Measurements from ENCODE around the gene RELN.

RELN gene

DNA sequence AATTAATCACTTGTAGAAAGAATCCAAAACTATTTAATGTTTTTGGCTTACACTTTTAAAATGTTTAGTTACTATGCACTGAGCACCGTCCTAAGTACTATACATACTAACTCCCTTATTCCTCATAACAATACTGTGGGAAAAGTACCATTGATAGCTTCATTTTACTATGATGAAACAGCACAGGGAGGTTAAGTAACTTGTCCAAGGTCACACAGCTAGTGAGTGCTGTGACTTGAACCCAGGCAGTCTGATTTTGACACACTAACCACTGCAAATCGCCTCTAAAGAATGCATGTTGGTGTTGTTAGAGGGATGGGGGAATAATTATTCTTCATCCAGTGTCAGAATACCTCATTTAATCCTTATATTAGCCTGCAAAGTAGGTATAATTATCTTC is 1.9 kb upstream of the RELN start:
- TF ChIP-seq, protein P1, sequence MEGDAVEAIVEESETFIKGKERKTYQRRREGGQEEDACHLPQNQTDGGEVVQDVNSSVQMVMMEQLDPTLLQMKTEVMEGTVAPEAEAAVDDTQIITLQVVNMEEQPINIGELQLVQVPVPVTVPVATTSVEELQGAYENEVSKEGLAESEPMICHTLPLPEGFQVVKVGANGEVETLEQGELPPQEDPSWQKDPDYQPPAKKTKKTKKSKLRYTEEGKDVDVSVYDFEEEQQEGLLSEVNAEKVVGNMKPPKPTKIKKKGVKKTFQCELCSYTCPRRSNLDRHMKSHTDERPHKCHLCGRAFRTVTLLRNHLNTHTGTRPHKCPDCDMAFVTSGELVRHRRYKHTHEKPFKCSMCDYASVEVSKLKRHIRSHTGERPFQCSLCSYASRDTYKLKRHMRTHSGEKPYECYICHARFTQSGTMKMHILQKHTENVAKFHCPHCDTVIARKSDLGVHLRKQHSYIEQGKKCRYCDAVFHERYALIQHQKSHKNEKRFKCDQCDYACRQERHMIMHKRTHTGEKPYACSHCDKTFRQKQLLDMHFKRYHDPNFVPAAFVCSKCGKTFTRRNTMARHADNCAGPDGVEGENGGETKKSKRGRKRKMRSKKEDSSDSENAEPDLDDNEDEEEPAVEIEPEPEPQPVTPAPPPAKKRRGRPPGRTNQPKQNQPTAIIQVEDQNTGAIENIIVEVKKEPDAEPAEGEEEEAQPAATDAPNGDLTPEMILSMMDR (IDR thresholded peaks at IDR 0.05; ENCODE audit: extremely low read depth, missing control alignments): no peak
- no peak for DNase-seq (ENCODE audit: low spot score)

GRCh38 chr7:103990991-103991390 is 1.5 kb upstream of the RELN start:
- TF ChIP-seq, protein P1 (IDR thresholded peaks at IDR 0.05; ENCODE audit: extremely low read depth, missing control alignments): no peak
- no peak for DNase-seq (ENCODE audit: low spot score)

GRCh38 chr7:103989785-103990767 is 618 bp upstream of the RELN start:
- peak; percentile 41 for DNase-seq (ENCODE audit: low spot score)
- TF ChIP-seq, protein P1 (IDR thresholded peaks at IDR 0.05; ENCODE audit: extremely low read depth, missing control alignments): no peak

DNA sequence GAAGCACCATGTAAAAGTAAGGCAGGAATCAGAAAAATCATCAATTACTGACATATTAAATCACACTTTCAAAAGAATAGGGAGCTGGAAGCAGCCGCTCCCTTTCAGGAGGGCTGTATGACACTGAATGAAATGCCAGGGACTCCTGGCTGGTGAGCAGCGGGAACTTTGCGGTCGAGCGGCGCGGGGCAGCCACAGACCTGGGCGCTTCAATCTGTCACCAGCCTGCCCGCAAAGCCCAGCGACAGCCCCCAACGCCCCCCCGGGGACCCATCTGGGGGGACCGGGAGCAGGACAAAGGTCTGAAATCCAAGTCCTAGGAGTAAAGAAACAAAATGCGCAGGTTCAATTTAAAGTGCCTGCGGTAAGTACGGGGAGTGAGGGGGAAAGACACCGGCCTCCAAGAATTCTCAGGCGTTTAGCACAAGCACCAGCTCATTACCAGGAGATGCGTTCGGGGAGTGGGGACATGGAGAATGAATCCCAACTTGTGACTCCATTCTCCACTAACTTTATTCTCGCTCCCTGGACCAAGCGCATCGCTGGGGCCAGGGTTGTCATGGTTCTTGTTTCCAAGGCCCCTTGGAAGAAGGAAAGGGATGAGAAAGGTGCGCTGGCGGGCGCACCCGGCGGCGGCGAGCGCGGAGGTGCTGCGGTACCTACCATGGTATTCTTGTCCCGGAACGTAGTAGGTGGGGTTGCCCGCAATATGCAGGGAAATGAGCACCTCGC is 824 bp downstream of the RELN start:
- TF ChIP-seq, protein P1 (IDR thresholded peaks at IDR 0.05; ENCODE audit: extremely low read depth, missing control alignments): no peak
- DNase-seq (ENCODE audit: low spot score): peak; percentile 24

GRCh38 chr7:103987451-103987850 is 2.0 kb downstream of the RELN start:
- DNase-seq (ENCODE audit: low spot score): no peak
- TF ChIP-seq, protein P1 (IDR thresholded peaks at IDR 0.05; ENCODE audit: extremely low read depth, missing control alignments): no peak

DNA sequence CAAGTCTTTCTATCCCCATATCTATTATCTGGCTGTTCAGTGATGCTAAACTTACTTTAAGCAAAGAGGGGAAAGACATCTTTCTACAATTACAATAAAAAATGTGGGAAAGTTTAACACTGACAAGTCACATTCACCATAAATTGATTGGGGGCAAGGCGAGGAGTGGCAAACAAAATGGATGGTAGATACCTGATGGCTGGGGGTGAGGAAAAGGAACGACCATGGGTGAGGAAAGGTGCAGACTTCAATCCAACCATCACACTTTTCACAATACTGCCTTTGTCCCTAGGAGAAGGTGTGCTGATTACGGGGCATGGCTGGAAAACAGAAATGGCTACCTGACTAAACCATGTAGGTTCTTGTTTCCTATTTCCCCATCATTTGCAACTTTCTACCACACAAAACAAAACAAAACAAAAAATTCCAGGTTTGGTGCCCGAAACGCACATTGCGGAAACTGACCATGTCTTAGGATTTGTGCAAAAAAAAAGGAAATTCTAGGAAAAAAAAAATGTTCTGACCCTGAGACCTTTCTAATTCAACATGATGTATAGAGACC is 3.8 kb downstream of the RELN start:
- DNase-seq (ENCODE audit: low spot score): no peak
- TF ChIP-seq, protein P1 (IDR thresholded peaks at IDR 0.05; ENCODE audit: extremely low read depth, missing control alignments): no peak

- TF ChIP-seq, protein P1 (IDR thresholded peaks at IDR 0.05; ENCODE audit: extremely low read depth, missing control alignments): no peak
- no peak for DNase-seq (ENCODE audit: low spot score)
Measured at GRCh38 chr7:103984050-103984449, 5.4 kb downstream of the RELN start.

All from GM20000 (cell line).